Measurements from ENCODE around the gene AQP1.
A peak's percentile ranks its signal among the peaks of the same experiment; 100 is the strongest.

The AQP1 gene

DNA sequence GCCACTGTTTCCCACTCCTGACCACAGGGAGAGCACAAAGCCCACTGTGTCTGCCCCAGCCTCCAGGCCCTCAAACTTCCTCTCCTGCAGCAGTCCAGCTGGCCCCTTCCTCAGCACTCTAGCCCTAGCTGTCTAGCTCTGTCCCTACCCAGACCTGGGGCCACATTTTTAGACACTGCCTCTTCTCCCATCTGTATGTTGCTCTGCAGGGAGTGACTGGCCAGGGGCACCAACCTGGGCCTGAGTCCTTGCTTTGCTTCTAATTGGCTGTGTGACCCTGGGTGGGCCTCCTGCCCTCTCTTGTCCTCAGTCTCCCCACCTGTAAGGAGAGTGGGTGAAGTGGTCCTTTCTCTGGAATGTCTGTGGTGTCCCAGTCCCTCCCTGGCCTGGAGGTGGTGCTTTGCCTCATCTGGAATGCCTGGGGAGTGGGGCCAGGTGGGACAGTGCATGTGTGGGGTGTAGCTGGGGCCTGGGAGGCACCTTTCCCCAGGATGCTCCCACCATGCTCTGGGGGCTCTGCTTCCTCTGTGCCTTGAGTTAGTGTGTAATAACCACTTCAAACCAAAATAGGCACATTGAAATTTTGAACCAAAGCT, 25.1 kb downstream of the AQP1 start:
- DNase-seq (ENCODE audit: low read depth): no peak

GRCh38 chr7:30937416-30937815, 25.8 kb downstream of the AQP1 start:
- no peak for DNase-seq (ENCODE audit: low read depth)

DNA sequence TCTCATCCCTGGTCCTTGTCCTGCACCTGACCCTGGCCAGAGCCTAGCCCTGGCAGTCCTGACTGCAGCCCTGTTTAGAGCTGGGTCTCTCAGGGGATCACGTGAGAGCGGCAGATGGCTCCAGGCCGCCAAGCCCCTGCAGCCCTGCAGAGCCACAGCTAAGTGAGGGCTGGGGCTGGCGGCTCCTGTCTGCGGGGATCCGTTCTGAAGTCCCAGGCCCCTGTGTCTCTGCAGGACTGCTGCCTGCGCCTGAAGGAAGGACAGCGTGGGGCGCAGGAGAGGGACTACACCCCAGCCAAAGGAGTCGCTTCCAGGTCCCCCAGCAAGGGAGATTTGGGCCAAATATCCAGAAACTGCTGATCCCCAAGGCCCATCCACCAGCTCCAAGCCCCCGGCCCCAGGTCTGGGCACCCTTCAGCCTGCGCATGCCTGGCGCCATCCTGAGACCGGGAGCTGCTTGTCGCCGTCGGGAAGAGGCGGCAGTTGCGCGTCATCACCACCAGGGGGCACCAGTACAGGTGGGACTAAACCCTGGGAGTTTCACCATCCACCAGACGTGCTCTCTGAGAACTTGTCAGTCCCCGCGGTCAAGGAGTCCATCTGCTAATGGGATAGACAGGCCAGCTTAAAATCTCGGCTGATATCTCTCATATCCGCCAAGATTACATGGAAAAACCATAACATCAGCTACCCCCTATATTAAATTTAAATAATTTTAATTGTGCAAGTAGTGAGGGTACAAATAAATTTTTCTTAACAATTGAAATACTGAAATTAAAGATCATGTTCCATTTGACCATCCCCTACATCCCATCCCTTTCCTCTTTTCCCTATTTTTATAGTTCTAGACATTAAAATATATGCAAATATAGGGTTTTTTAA, 27.0 kb downstream of the AQP1 start:
- peak; percentile 17 for DNase-seq (ENCODE audit: low read depth)

GRCh38 chr7:30941582-30942323, 30.1 kb downstream of the AQP1 start:
- no peak for DNase-seq (ENCODE audit: low read depth)

GRCh38 chr7:30950197-30950596, 38.5 kb downstream of the AQP1 start:
- DNase-seq (ENCODE audit: low read depth): no peak

DNA sequence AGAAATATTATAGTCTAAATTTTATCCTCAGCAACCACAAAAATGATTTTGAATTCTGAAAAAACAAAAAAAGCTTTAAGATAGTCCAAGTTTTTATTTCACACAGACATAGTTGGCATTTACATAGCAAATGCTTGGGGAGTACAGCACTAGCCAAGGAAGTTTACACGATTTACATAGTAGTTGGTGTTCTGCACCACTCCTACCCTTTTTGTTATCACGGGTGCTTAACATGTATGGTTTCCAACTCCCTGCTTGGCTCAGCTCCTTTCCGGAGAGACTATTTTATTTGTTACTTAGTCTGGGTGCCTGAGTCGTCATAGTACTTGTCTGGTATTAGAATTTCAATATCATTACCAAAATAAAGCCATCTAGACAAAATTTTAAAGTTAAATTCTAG, 43.3 kb downstream of the AQP1 start:
- no peak for DNase-seq (ENCODE audit: low read depth)

DNA sequence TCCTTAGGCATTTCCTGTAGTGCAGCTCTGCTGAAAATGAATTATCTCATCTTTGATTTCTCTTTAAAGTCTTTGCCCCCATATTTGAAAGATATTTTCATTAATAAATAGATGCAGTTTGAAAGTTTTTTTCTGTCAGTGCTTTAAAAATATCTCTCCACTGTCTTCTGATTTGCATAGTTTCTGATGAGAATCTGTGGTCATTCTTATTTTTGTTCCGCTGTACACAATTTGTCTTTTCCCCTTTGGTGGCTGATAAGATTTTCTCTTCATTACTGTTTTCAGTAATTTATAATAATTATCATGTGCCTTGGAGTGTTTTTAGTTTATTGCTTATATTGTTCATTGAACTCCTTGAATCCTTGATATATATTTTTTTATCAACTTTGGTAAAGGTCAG, 45.1 kb downstream of the AQP1 start:
- DNase-seq (ENCODE audit: low read depth): no peak

GRCh38 chr7:30963842-30964241, 52.2 kb downstream of the AQP1 start, which contains the start of gene GHRHR:
TSS of gene GHRHR (plus strand) at chr7:30963953. CDS start at chr7:30964069, 116 bp downstream.
- no peak for DNase-seq (ENCODE audit: low read depth)

DNA sequence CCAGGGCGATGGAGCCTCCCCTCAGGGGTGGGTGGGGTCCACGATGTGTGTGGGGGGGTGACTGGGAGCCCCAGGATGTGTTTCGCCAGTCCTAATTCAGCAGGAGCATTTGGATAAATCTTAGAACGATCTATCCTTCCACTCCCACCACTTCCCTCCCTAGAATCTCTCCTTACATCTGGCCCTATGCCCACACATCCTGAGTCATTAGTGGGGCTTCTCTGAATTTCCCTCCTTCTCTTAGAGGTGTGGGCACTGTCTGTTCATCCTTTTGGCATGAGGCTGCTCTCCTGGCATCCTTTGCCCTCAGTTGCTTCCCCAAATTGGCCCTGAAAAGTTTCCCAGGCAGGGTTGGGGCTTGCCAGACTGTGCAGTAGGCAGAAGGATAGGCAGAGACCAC, 53.7 kb downstream of the AQP1 start:
- no peak for DNase-seq (ENCODE audit: low read depth)

DNA sequence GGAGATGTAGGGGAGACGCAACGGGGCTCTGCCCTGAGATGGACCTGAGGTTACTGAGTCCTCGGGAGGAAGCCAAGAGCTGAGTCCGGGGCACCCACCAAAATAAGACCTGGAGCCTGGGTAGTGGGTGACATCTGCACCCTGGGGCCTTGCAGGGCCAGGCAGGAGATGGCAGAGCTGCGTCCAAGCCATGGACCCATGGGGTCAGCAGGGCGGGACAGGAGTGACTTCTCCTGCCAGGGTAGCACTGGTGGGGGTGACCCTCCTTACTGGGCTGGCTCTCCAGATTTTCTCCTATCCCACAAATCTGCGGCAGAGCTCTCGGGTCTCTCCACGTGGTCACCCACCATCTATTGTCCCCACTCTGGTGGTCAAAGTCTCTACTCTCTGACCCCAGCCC, 54.2 kb downstream of the AQP1 start:
- no peak for DNase-seq (ENCODE audit: low read depth)

- DNase-seq (ENCODE audit: low read depth): no peak
These were observed 56.6 kb downstream of the AQP1 start for GRCh38 chr7:30968294-30968693.

DNA sequence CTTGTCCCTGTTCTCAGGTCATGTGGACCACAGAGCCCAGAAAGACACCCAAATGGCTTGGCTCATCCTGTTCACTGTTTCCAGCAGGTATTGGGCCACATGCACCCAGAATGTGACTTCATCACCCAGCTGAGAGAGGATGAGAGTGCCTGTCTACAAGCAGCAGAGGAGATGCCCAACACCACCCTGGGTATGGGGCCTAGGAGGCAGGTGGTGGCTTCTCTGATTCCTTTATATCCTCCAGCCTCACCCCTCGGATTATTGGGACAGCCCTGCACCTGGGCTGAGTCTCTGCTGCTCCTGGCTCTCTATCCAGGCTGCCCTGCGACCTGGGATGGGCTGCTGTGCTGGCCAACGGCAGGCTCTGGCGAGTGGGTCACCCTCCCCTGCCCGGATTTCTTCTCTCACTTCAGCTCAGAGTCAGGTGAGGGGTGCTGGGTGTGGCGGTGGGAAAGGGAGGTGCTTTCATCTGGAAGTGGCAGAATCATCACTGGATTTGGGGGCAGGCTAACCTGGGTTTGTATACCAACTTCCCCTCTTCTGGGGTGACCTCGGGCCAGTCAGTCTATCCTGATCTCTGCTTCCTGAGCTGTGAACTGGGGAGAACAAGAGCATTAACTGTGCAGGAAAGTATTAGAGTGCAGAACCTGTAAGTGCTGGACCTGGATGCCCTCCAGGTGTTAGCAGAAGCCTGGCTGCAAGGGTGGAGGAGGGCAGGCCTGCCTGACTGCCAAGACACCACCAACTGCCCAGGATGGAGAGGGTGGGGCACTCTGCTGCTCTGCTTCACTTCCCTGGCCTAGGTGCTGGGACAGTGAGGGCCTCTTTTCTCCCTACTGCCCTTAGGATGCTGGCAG, 57.3 kb downstream of the AQP1 start:
- no peak for DNase-seq (ENCODE audit: low read depth)

DNA sequence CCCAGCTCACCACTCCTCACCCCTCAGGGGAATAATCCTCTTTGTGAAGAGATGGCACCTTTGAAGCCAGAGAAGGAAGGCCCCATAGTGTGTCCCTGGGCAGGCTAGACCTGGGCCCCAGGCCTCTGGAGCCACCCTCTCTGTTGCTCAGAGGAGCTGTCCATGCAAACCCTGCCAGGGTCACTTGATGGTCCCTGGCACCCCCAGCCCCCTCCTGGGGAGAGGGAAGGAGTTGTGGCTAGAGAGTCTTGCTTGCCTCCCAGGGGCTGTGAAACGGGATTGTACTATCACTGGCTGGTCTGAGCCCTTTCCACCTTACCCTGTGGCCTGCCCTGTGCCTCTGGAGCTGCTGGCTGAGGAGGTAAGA, 57.9 kb downstream of the AQP1 start:
- DNase-seq (ENCODE audit: low read depth): no peak

- DNase-seq (ENCODE audit: low read depth): no peak
These were observed 58.4 kb downstream of the AQP1 start for GRCh38 chr7:30970074-30970473.

- DNase-seq (ENCODE audit: low read depth): no peak
These were observed 59.0 kb downstream of the AQP1 start for GRCh38 chr7:30970594-30971094.

- no peak for DNase-seq (ENCODE audit: low read depth)
These were observed 59.8 kb downstream of the AQP1 start for GRCh38 chr7:30971440-30971839.

DNA sequence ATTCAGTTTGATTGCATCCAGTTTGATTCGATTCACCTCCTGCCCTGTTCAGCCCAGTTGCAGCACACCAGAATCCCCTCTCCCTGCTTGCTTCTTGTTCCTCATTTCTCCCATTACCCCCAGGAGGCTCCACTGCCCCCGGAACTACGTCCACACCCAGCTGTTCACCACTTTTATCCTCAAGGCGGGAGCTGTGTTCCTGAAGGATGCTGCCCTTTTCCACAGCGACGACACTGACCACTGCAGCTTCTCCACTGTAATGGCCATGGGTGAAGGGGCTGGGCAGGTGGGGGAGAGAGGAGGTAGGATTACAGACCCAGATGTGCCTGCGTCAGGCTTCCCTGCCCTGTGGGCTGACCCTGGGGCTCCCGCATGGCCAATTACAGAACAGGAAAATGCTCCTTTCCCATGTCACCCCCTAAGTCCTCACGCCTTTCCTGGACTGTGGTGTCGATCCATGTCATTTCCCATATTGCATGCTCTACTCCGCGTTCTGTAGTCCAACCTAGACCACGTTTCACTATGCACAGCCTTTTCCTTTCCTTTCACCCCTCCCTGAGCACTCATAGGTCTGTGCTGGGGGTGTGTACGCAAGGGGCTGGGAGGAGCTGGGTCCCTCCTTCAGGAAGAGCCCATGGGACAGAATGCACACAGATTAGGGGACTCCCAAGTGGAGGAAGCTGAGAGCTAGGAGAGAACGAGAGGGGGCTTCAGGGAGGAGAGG, 60.3 kb downstream of the AQP1 start:
- DNase-seq (ENCODE audit: low read depth): no peak

DNA sequence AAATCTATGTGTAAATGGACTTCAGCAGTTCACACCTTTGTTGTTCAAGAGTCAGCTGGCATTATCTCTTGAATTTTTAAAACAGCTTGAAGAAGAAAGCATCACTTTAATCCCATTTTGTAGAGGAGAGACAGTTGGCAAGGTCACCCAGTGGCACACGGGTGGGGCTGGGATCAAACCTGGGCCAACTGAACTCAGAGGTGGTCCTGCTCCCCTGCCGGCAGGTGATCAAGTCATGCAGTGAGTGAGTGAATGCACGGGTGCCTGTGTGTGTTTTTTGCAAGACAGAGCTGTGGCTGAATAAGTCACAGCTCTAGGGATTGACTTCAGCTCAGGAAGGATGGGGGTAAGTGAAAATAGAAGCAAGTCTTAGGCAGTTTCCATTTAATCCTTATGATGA, 61.6 kb downstream of the AQP1 start:
- no peak for DNase-seq (ENCODE audit: low read depth)

DNA sequence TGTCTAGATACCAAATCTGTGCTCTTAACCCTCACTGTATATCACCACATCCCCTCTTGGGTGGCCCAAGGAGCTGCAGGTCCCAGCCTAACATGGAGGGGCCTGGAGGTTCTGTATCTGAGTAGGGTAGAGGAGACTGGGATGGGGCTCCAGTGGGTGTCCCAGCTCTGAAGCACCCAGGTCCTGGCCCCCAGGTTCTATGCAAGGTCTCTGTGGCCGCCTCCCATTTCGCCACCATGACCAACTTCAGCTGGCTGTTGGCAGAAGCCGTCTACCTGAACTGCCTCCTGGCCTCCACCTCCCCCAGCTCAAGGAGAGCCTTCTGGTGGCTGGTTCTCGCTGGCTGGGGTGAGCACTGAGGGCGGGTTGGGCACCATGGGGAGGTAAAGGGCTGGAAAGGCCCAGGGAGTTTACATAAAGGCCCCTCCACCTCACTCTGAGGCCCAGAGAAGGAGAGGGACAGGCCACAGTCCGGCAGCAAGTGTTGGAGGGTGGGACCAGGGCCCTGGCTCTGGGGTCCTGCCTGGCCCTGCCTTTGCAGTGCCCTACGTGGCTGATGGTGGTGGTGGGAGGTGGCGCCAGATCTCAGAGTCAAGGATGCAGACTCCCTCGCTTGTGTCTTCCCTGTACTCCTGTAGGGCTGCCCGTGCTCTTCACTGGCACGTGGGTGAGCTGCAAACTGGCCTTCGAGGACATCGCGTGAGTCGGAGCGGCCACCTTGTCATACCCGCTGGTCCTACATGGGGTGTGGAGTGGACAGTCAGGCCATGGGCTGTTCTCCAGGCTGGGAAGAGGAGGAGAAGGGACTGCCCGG, 62.3 kb downstream of the AQP1 start:
- no peak for DNase-seq (ENCODE audit: low read depth)

GRCh38 chr7:30974605-30975255, 63.1 kb downstream of the AQP1 start:
- no peak for DNase-seq (ENCODE audit: low read depth)

Measured in stimulated activated CD8-positive, alpha-beta memory T cell treated with anti-CD3 and anti-CD28 coated beads, Interleukin-12 subunit alpha, Interleukin-12 subunit beta, amount 100 ng/mL, for 1 hour (primary cell).